ENCODE data around the gene KCNQ5. TPM values are rescaled to one million over a fixed set of nuclear protein-coding genes. Genes with fewer than 3 reads are reported as not detected.

Gene KCNQ5
- total RNA-seq, 1 donor from 2014 or later = 0.11 TPM

DNA sequence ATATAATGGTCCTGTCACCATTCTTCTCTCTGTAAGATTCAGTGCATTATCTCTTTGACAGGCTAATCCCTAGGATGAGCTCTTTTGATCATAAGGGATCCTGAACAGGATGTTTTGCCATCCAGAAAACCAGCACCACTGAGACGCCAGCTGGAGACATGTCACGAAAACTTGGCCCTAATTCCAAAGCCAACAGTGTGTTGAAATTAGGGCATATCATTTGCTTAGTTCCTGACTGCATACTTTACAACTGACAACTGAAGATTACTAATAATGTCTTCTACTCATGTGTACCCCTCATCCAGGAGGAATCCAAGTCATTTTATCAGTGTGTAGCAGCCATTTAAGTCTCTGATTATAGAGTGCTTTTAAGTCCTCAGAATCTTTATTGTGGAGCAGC, 243.6 kb downstream of the KCNQ5 start:
- no peak for DNase-seq
- no peaks in the 10 kb centered on the region for H3K4me1 ChIP-seq
- TF ChIP-seq CTCF (IDR thresholded peaks at IDR 0.05; ENCODE audit: borderline replicate concordance) = no peak
- no peak overlapping the region for H3K4me3 ChIP-seq
- no peaks in the 10 kb centered on the region for H3K27me3 ChIP-seq (ENCODE audit: low read depth)
- intact Hi-C loops (cut with micrococcal nuclease) = no loop called here
- no peaks in the 10 kb centered on the region for H3K9me3 ChIP-seq (replicated peaks)
- H3K36me3 ChIP-seq = no peaks in the 10 kb centered on the region
- no peak overlapping the region for H3K27ac ChIP-seq (replicated peaks)

- no peaks in the 10 kb centered on the region for H3K4me1 ChIP-seq
- H3K27me3 ChIP-seq (ENCODE audit: low read depth) = no peaks in the 10 kb centered on the region
- intact Hi-C loops (cut with micrococcal nuclease) = no loop called here
- no peaks in the 10 kb centered on the region for H3K9me3 ChIP-seq (replicated peaks)
- no peak overlapping the region for H3K4me3 ChIP-seq
- no peak overlapping the region for H3K27ac ChIP-seq (replicated peaks)
- H3K36me3 ChIP-seq = no peaks in the 10 kb centered on the region
- DNase-seq = no peak
- no peak for TF ChIP-seq CTCF (IDR thresholded peaks at IDR 0.05; ENCODE audit: borderline replicate concordance)
These were observed 247.8 kb downstream of the KCNQ5 start for GRCh38 chr6:72869621-72870020.

DNA sequence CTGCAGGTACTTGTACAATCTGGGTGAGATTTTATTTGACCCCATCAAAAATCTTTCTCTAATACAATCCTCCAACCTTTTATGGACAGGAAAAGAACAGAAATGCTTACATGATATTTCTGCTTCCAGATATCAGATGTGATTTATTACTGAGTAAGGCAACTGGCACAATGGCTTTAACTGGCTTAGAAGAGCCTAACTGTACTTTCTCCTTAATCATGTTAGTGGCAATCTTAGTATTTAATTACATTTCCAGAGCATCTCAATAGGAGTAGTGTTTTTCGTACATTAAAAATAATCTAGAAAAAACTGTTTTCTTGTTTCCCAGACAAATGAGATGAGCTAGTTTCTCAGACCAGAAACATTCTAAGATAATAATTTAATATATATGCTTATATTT, 251.6 kb downstream of the KCNQ5 start:
- no peak overlapping the region for H3K27ac ChIP-seq (replicated peaks)
- H3K36me3 ChIP-seq = no peaks in the 10 kb centered on the region
- intact Hi-C loops (cut with micrococcal nuclease) = no loop called here
- H3K4me3 ChIP-seq = no peak overlapping the region
- no peaks in the 10 kb centered on the region for H3K4me1 ChIP-seq
- H3K9me3 ChIP-seq (replicated peaks) = peaks cover 6% of the 10 kb centered on the region
- no peak for TF ChIP-seq CTCF (IDR thresholded peaks at IDR 0.05; ENCODE audit: borderline replicate concordance)
- H3K27me3 ChIP-seq (ENCODE audit: low read depth) = no peaks in the 10 kb centered on the region
- DNase-seq = no peak

DNA sequence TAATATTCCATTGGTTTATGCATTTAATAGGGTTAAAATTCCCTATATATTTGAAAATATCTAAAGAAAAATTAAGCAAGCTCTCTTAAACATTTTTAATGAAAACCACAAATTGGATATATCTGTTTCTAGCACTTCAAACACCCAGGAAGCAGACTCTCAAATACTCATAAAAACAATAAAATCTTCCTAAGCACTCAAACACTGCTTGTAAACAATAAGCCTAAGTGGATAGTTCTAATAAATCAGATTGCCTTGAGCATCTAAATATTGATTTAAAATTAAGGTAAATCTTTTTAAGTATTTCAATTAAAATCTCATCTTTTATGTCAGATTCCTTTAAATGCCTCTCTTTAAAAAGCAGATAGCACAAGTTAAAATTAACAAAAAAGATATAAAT, 254.4 kb downstream of the KCNQ5 start:
- Histone ChIP-seq H3K27ac (replicated peaks) (no peak overlapping the region), H3K4me1 (no peaks in the 10 kb centered on the region), H3K9me3 (replicated peaks) (peaks cover 6% of the 10 kb centered on the region), H3K27me3 (ENCODE audit: low read depth) (no peaks in the 10 kb centered on the region), H3K36me3 (no peaks in the 10 kb centered on the region), H3K4me3 (no peak overlapping the region)
- TF ChIP-seq CTCF (IDR thresholded peaks at IDR 0.05; ENCODE audit: borderline replicate concordance) = no peak
- no peak for DNase-seq
- intact Hi-C loops (cut with micrococcal nuclease) = no loop called here

DNA sequence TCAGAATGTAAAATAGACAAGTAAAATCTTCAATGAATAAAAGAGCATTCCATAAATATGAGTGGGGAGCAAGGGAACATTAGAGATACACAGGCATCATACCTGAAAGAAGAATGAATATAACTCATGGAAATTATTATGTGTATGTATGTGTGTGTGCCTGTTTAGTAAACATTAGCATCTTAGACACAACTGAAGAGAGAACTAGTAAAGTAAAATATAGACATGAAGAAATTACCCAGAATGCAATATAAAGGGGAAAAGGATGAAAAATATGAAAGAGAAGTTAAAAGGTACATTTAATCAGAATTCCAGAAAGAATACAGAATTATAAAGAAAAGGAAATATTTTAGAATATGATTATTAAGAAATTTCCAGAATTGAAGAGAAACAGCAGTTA, 264.3 kb downstream of the KCNQ5 start:
- TF ChIP-seq CTCF (IDR thresholded peaks at IDR 0.05; ENCODE audit: borderline replicate concordance) = no peak
- H3K27me3 ChIP-seq (ENCODE audit: low read depth) = no peaks in the 10 kb centered on the region
- no peak overlapping the region for H3K4me3 ChIP-seq
- no peak for DNase-seq
- H3K27ac ChIP-seq (replicated peaks) = no peak overlapping the region
- H3K9me3 ChIP-seq (replicated peaks) = peaks cover 24% of the 10 kb centered on the region
- H3K4me1 ChIP-seq = no peaks in the 10 kb centered on the region
- no peaks in the 10 kb centered on the region for H3K36me3 ChIP-seq
- intact Hi-C loops (cut with micrococcal nuclease) = no loop called here

- intact Hi-C loops (cut with micrococcal nuclease) = no loop called here
- Histone ChIP-seq H3K27me3 (ENCODE audit: low read depth) (no peaks in the 10 kb centered on the region), H3K27ac (replicated peaks) (no peak overlapping the region), H3K4me3 (no peak overlapping the region), H3K36me3 (no peaks in the 10 kb centered on the region), H3K4me1 (no peaks in the 10 kb centered on the region), H3K9me3 (replicated peaks) (peaks cover 24% of the 10 kb centered on the region)
- no peak for TF ChIP-seq CTCF (IDR thresholded peaks at IDR 0.05; ENCODE audit: borderline replicate concordance)
- no peak for DNase-seq
These were observed 268.4 kb downstream of the KCNQ5 start for GRCh38 chr6:72890233-72890632.
